GM23248 (cell line): ENCODE data around the gene GAL3ST3. TPM values are rescaled to one million over a fixed set of nuclear protein-coding genes. Genes with fewer than 3 reads are reported as not detected.

Source experiments
- DNase-seq: peaks from one replicate; pipeline ENCODE4 v3.0.0-alpha.2; 2015
- H2AFZ ChIP-seq: fragments of 200-600 bp; sonication (generic); 2 replicates; pipeline ENCODE4 v1.6.1; 2016; ENCODE audit warnings: antibody characterized with exemption
- H3F3A ChIP-seq: fragments of 200-600 bp; sonication (generic); 2 replicates; pipeline ENCODE4 v1.6.1; 2016; ENCODE audit warnings: mild to moderate bottlenecking, antibody characterized with exemption, mixed run types; ENCODE audit not compliant: insufficient read depth
- H3K27ac ChIP-seq: fragments of 200-600 bp; sonication (generic); 2 replicates; pipeline ENCODE4 v1.5.1; 2016; ENCODE audit warnings: mild to moderate bottlenecking
- H3K27me3 ChIP-seq: fragments of 200-600 bp; sonication (generic); replicated peaks from 2 replicates; pipeline ENCODE4 v1.6.1; 2016; ENCODE audit warnings: mild to moderate bottlenecking; ENCODE audit not compliant: insufficient read depth
- H3K36me3 ChIP-seq: fragments of 200-600 bp; sonication (generic); 2 replicates; pipeline ENCODE4 v1.6.1; 2016; ENCODE audit warnings: low read depth, mild to moderate bottlenecking
- H3K4me1 ChIP-seq: fragments of 200-600 bp; sonication (generic); 2 replicates; pipeline ENCODE4 v1.6.1; 2016; ENCODE audit warnings: mild to moderate bottlenecking; ENCODE audit not compliant: insufficient read depth
- H3K4me2 ChIP-seq: fragments of 200-600 bp; sonication (generic); one replicate; pipeline ENCODE4 v1.6.1; 2016; ENCODE audit warnings: mild to moderate bottlenecking; ENCODE audit not compliant: unreplicated experiment
- H3K4me3 ChIP-seq: fragments of 200-600 bp; sonication (generic); 2 replicates; pipeline ENCODE4 v1.5.1; 2016; ENCODE audit warnings: mild to moderate bottlenecking
- H3K79me2 ChIP-seq: fragments of 200-600 bp; sonication (generic); 2 replicates; pipeline ENCODE4 v1.6.1; 2016; ENCODE audit warnings: mild to moderate bottlenecking; ENCODE audit not compliant: insufficient read depth
- H3K9ac ChIP-seq: fragments of 200-600 bp; sonication (generic); 2 replicates; pipeline ENCODE4 v1.6.1; 2016; ENCODE audit warnings: mild to moderate bottlenecking
- H3K9me2 ChIP-seq: fragments of 200-600 bp; sonication (generic); 2 replicates; pipeline ENCODE4 v1.6.1; 2016; ENCODE audit warnings: mixed run types, mild to moderate bottlenecking, moderate library complexity; ENCODE audit not compliant: insufficient read depth
- H3K9me3 ChIP-seq: fragments of 200-600 bp; sonication (generic); one replicate; pipeline ENCODE4 v1.6.1; 2017; ENCODE audit warnings: low read depth
- H4K20me1 ChIP-seq: fragments of 200-600 bp; sonication (generic); 2 replicates; pipeline ENCODE4 v1.6.0; 2016; ENCODE audit not compliant: insufficient read depth
- EZH2 ChIP-seq: fragments of 200-600 bp; sonication (generic); IDR thresholded peaks from 2 replicates; pipeline ENCODE4 v1.6.1; 2018; ENCODE audit warnings: antibody characterized with exemption, mild to moderate bottlenecking; ENCODE audit not compliant: insufficient read depth, poor library complexity, severe bottlenecking
- EZH2phosphoT487 ChIP-seq: fragments of 200-600 bp; sonication (generic); IDR thresholded peaks from 2 replicates; pipeline ENCODE4 v1.6.1; 2018; ENCODE audit warnings: antibody characterized with exemption, moderate library complexity, mild to moderate bottlenecking, low read depth; ENCODE audit not compliant: insufficient read depth
- WGBS, 2 experiments: methylation state at CpG; one replicate each; pipeline ENCODE4 v1.1.6; 2015 to 2017; ENCODE audit warnings: low lambda C conversion rate in 2 of 2, low coverage in 1 of 2; ENCODE audit errors: missing lambda C conversion rate in 2 of 2; 5-methylcytosine and 5-hydroxymethylcytosine counted together
- in situ Hi-C: fragments of 300-500 bp; cut with MboI; formaldehyde crosslinking; loops from 2 replicates; pipeline ENCODE4 v1.15.0; 2020
- polyA plus RNA-seq: library from polyadenylated mRNA; unstranded; fragments of >200 nt; fragmentation: Nextera tagmentation; extraction: Ambion mirVana; gene quantifications from 2 replicates; pipeline ENCODE4 v1.2.1, GENCODE V29; 2016
- total RNA-seq: library from RNA; depleted of rRNA; stranded (reverse); fragments of >200 nt; shearing (Covaris generic); gene quantifications from 2 replicates; pipeline ENCODE4 v1.2.3, GENCODE V29; 2014

Gene GAL3ST3
- total and polyA plus RNA-seq, 2 experiments from 2014 or later, result not detected

DNA sequence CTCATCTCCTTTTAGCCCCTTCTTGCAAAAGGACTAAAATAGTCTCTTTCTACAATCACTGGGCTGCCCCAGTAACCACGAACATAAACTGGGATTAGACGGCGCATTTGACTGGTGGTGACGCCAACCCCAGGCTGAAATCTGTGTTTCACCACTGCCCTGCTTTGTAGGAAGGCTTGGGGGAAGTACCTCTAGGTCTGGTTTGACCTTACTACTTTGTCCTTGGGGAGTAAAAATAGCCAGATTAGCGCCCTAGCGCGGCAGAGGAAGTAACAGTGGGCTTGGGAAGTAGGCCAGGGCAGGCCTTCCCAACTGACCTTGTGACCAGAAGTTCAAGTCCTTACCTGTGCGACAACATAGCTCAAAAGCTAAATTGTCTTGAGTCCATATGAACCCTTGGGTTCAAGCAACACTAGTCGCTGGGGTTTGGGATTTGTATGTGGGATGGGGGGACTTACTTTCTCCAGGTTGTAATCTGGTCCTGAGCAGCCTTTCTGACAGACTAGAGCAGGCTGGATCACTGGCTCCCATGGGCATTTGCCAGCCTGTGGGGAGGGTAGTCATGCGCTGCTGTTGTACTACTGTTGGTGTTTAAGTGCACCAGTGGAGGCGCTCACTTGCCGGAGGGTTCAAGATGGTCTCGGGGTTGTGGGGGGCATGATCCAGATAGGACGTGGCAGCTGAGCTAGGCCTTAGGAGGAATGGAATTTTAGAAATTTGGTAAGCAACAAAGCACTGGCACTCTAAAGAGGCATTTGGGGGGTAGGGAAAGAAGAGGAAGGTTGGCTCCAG lies 20.2 kb upstream of the GAL3ST3 start:
- no peak for TF ChIP-seq EZH2
- TF ChIP-seq EZH2phosphoT487, result no peak
- Histone ChIP-seq H3K9me3 (no peaks in the 10 kb centered on the region), H2AFZ (peak overlapping the region; percentile 73), H3K27me3 (no peaks in the 10 kb centered on the region), H3K27ac (peak overlapping the region; percentile 90), H3K36me3 (peaks cover 33% of the 10 kb centered on the region), H3K79me2 (peaks cover 61% of the 10 kb centered on the region), H3K4me3 (peak overlapping the region; percentile 90), H3K9ac (peak overlapping the region; percentile 85), H3K4me2 (peak overlapping the region; percentile 67), H3F3A (peaks cover 69% of the 10 kb centered on the region), H3K9me2 (no peaks in the 10 kb centered on the region), H3K4me1 (peaks cover 12% of the 10 kb centered on the region), H4K20me1 (0 out of 2 replicates have a peak, but pooled peaks cover 3% of the 10 kb centered on the region)
- WGBS, 2 experiments, result 42 to 46% methylated on average over 14 of the region's 14 CpGs
- DNase-seq, result peak; percentile 85
- in situ Hi-C loops, result no loop called here

DNA sequence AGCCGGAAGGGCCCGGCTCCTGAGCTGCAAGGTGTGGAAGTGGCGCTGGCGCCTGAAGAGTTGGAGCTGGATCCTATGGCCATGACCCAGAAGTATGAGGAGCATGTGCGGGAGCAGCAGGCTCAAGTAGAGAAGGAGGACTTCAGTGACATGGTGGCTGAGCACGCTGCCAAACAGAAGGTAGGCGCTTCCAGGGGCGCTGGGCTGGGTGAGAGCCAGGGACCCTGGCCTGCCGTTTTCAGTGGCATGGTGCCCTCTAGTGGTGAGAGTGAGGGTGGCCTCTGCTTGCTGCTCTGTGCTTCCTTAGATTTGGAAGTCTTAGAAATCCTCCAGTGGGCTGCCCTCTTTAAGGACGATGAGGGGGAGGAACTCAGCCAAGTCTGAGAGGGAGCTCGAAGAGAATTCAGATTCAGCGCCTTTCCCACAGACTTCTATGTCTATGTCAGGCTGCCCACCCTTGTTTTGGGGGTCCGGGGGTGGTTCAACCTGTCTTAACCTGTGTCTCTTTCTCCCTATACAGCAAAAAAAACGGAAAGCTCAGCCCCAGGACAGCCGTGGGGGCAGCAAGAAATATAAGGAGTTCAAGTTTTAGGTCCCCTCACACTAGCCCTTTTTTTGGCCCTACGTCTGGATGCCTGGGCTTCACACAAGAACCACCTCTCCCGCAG lies 19.3 kb upstream of the GAL3ST3 start:
- peak overlapping the region; percentile 85; the same call in 1 of the 2 replicates for H3K9ac ChIP-seq
- H3F3A ChIP-seq, result peaks cover 74% of the 10 kb centered on the region
- no peaks in the 10 kb centered on the region for H3K9me3 ChIP-seq
- H3K9me2 ChIP-seq, result no peaks in the 10 kb centered on the region
- DNase-seq, result peak; percentile 71
- H3K4me2 ChIP-seq, result no peak overlapping the region
- 0 out of 2 replicates have a peak overlapping the region, but pooled peaks have one; percentile 90 for H3K4me3 ChIP-seq
- no peak overlapping the region for H2AFZ ChIP-seq
- H3K79me2 ChIP-seq, result peaks cover 61% of the 10 kb centered on the region
- 61 to 65% methylated on average over 16 to 17 of the region's 17 CpGs for WGBS, 2 experiments
- H3K27ac ChIP-seq, result peak overlapping the region; percentile 90
- TF ChIP-seq EZH2phosphoT487 (no peak), EZH2 (no peak)
- in situ Hi-C loops, result no loop called here
- peaks cover 40% of the 10 kb centered on the region for H3K36me3 ChIP-seq
- H3K27me3 ChIP-seq, result no peaks in the 10 kb centered on the region
- 0 out of 2 replicates have a peak, but pooled peaks cover 3% of the 10 kb centered on the region for H4K20me1 ChIP-seq
- peaks cover 12% of the 10 kb centered on the region for H3K4me1 ChIP-seq

DNA sequence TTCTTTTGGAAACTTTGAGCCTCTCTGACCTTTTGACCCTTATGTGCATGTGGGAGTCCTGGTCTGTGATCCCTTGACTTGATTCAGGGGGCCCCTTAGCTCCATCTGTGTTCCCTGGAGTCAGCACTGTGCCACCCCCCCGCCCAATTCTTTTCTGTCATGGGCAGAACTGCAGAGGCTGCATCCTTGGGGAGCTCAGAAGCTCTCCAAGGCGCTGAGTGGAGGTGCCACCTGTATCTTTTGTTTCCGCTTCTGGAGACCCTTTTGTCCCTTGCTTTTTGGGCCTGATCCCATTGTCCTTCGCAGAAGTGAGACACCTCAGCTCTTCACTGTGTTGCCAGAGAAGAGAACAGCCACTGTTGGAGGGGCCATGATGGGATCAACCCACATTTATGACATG lies 18.7 kb upstream of the GAL3ST3 start:
- Histone ChIP-seq H3K79me2 (peaks cover 61% of the 10 kb centered on the region), H3K36me3 (peaks cover 44% of the 10 kb centered on the region)

DNA sequence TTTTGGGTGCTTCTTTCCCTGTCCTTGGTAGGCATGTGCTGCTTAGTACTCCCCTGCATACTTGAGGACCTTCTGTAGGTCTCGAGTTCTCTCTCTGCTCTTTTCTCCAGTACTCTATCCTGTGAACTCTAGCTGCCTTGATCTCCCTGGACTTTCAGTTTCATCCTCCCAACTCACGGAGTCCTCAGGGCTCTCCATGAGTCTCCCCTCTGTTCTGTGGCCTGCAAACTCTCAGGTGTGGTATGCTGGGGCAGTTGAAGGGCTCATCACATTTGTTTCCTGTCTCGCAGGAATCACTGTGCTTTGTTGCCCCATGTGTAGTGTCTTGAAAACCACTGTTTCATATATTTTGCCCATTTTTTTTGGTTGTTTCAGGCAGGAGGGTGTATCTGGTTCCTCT lies 17.8 kb upstream of the GAL3ST3 start:
- H2AFZ ChIP-seq, result no peak overlapping the region
- H3K4me1 ChIP-seq, result peaks cover 12% of the 10 kb centered on the region
- no peaks in the 10 kb centered on the region for H3K27me3 ChIP-seq
- TF ChIP-seq EZH2phosphoT487, result no peak
- TF ChIP-seq EZH2, result no peak
- H3K9me2 ChIP-seq, result no peaks in the 10 kb centered on the region
- H3K4me2 ChIP-seq, result no peak overlapping the region
- no peak for DNase-seq
- in situ Hi-C loops, result no loop called here
- no peaks in the 10 kb centered on the region for H3K9me3 ChIP-seq
- H3K27ac ChIP-seq, result no peak overlapping the region
- H3K9ac ChIP-seq, result no peak overlapping the region
- H3K4me3 ChIP-seq, result no peak overlapping the region
- no peaks in the 10 kb centered on the region for H4K20me1 ChIP-seq
- peaks cover 51% of the 10 kb centered on the region for H3K36me3 ChIP-seq
- peaks cover 79% of the 10 kb centered on the region for H3F3A ChIP-seq
- peaks cover 60% of the 10 kb centered on the region for H3K79me2 ChIP-seq
- 96 to 97% methylated on average over 3 of the region's 3 CpGs for WGBS, 2 experiments

More for the DNA sequence above, 18.7 kb upstream of the GAL3ST3 start:
- H3K4me2 ChIP-seq, result no peak overlapping the region
- TF ChIP-seq EZH2phosphoT487 (no peak), EZH2 (no peak)
- no peaks in the 10 kb centered on the region for H3K9me3 ChIP-seq
- peaks cover 79% of the 10 kb centered on the region for H3F3A ChIP-seq
- no peak overlapping the region for H3K9ac ChIP-seq
- H3K27me3 ChIP-seq, result no peaks in the 10 kb centered on the region
- H3K4me3 ChIP-seq, result no peak overlapping the region
- WGBS, 2 experiments, result 88 to 92% methylated on average over 4 of the region's 4 CpGs
- H4K20me1 ChIP-seq, result 0 out of 2 replicates have a peak, but pooled peaks cover under 1% of the 10 kb centered on the region
- peak overlapping the region; percentile 16; the same call in 1 of the 2 replicates for H3K27ac ChIP-seq
- H3K9me2 ChIP-seq, result no peaks in the 10 kb centered on the region
- peaks cover 12% of the 10 kb centered on the region for H3K4me1 ChIP-seq
- in situ Hi-C loops, result no loop called here
- no peak for DNase-seq
- no peak overlapping the region for H2AFZ ChIP-seq
